ENCODE results near the gene CORT. TPM values are rescaled to one million over a fixed set of nuclear protein-coding genes. Genes with fewer than 3 reads are reported as not detected.

CORT gene
- total and polyA plus RNA-seq, 2 donors (not counting 1 experiment from before 2014, with no cell fraction given) = 0.52 TPM; not detected in 1

DNA sequence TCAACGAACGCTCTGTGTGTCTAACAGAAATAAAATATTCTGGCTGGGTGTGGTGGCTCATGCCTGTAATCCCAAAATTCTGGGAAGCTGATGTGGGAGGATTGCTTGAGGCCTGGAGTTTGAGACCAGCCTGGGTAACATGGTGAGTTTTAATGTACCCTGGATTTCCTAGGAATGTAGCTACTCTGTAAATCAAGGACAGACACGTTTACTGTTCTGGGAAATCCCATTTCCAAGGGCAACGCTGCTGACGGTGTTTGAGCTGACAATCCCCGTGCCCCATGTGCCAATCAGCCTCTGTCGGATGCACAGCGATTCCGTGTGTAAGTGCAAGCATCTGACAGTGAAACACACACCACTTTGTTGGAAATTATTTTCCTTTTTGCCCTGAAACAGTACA lies 8.0 kb downstream of the CORT start:
- TF ChIP-seq EZH2 (IDR thresholded peaks at IDR 0.05; ENCODE audit: borderline replicate concordance, insufficient read depth, low read depth, low read length, poor library complexity, severe bottlenecking) = no peak
- TF ChIP-seq, protein P1, sequence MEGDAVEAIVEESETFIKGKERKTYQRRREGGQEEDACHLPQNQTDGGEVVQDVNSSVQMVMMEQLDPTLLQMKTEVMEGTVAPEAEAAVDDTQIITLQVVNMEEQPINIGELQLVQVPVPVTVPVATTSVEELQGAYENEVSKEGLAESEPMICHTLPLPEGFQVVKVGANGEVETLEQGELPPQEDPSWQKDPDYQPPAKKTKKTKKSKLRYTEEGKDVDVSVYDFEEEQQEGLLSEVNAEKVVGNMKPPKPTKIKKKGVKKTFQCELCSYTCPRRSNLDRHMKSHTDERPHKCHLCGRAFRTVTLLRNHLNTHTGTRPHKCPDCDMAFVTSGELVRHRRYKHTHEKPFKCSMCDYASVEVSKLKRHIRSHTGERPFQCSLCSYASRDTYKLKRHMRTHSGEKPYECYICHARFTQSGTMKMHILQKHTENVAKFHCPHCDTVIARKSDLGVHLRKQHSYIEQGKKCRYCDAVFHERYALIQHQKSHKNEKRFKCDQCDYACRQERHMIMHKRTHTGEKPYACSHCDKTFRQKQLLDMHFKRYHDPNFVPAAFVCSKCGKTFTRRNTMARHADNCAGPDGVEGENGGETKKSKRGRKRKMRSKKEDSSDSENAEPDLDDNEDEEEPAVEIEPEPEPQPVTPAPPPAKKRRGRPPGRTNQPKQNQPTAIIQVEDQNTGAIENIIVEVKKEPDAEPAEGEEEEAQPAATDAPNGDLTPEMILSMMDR (IDR thresholded peaks at IDR 0.05) = no peak
- Histone ChIP-seq H2AFZ (ENCODE audit: insufficient read depth, low read depth, low read length, poor library complexity, severe bottlenecking) (no peak overlapping the region), H3K4me3 (ENCODE audit: control extremely low read depth in 1 of 5, extremely low read depth in 1 of 5, insufficient read depth in 1 of 5, low read depth in 2 of 5, low read length in 4 of 5) (no peak overlapping the region), H3K4me2 (replicated peaks; ENCODE audit: low read depth, low read length, poor library complexity, severe bottlenecking) (no peak overlapping the region), H3K9me3 (ENCODE audit: control extremely low read depth in 1 of 3, control insufficient read depth in 2 of 3, insufficient read depth in 1 of 3, low read length in 2 of 3) (peaks cover 0 to 8% (median 0%) of the 10 kb centered on the region in 3 donors), H3K9ac (ENCODE audit: low read length) (no peak overlapping the region), H3K4me1 (ENCODE audit: control insufficient read depth in 2 of 2, insufficient read depth in 2 of 2, low read length in 2 of 2) (peaks cover 0 to 3% of the 10 kb centered on the region in 2 donors), H3K27me3 (replicated peaks in 1 of 4; ENCODE audit: control extremely low read depth in 1 of 4, control insufficient read depth in 3 of 4, insufficient read depth in 4 of 4, low read length in 3 of 4) (no peaks in the 10 kb centered on the region), H3K36me3 (replicated peaks in 1 of 2; ENCODE audit: control extremely low read depth in 1 of 2, control insufficient read depth in 1 of 2, extremely low read depth in 1 of 2, insufficient read depth in 2 of 2, low read length in 1 of 2) (peaks cover 3 to 18% of the 10 kb centered on the region in 2 experiments), H3K27ac (ENCODE audit: low read length in 2 of 2) (no peak overlapping the region), H3K79me2 (ENCODE audit: control insufficient read depth, insufficient read depth, low read length) (no peaks in the 10 kb centered on the region), H4K20me1 (ENCODE audit: control insufficient read depth, insufficient read depth, low read length, poor library complexity, severe bottlenecking) (no peaks in the 10 kb centered on the region)
- ATAC-seq (ENCODE audit: low read depth) = no peak
- H3K27ac Mint-ChIP-seq = no peak overlapping the region
- no peaks in the 10 kb centered on the region for H3K27me3 Mint-ChIP-seq
- no peak overlapping the region for H3K4me3 Mint-ChIP-seq
- no peak for DNase-seq
- CTCF ChIA-PET = interaction anchor here (1.6 kb wide), 1 partner anchor 29 kb away, joined by 4 read pairs; no protein-coding TSS in a partner anchor
- peaks cover 3% of the 10 kb centered on the region for H3K4me1 Mint-ChIP-seq
- no peaks in the 10 kb centered on the region for H3K9me3 Mint-ChIP-seq (ENCODE audit: insufficient read depth)
- 95% methylated on average over 8 of the region's 9 CpGs for WGBS (ENCODE audit: insufficient coverage)
- POLR2A ChIA-PET = no interaction called here
- intact Hi-C loops (cut with micrococcal nuclease) = no loop called here

- TF ChIP-seq, protein P1 (IDR thresholded peaks at IDR 0.05) = no peak
- TF ChIP-seq EZH2 (IDR thresholded peaks at IDR 0.05; ENCODE audit: borderline replicate concordance, insufficient read depth, low read depth, low read length, poor library complexity, severe bottlenecking) = no peak
- H3K79me2 ChIP-seq (ENCODE audit: control insufficient read depth, insufficient read depth, low read length) = no peaks in the 10 kb centered on the region
- H3K9ac ChIP-seq (ENCODE audit: low read length) = no peak overlapping the region
- H3K27ac Mint-ChIP-seq = no peak overlapping the region
- ChIA-PET CTCF (no interaction called here), POLR2A (no interaction called here)
- ATAC-seq (ENCODE audit: low read depth) (no peak), DNase-seq (no peak)
- H3K4me2 ChIP-seq (replicated peaks; ENCODE audit: low read depth, low read length, poor library complexity, severe bottlenecking) = no peak overlapping the region
- H3K27ac ChIP-seq (ENCODE audit: low read length in 2 of 2) = no peak overlapping the region
- no peaks in the 10 kb centered on the region for H4K20me1 ChIP-seq (ENCODE audit: control insufficient read depth, insufficient read depth, low read length, poor library complexity, severe bottlenecking)
- 88% methylated on average over 1 of the region's 3 CpGs for WGBS (ENCODE audit: insufficient coverage)
- peaks cover 3 to 24% of the 10 kb centered on the region in 2 experiments for H3K36me3 ChIP-seq (replicated peaks in 1 of 2; ENCODE audit: control extremely low read depth in 1 of 2, control insufficient read depth in 1 of 2, extremely low read depth in 1 of 2, insufficient read depth in 2 of 2, low read length in 1 of 2)
- H3K4me3 Mint-ChIP-seq = no peak overlapping the region
- peaks cover 3% of the 10 kb centered on the region for H3K4me1 Mint-ChIP-seq
- peaks cover 0 to 7% (median 0%) of the 10 kb centered on the region in 3 donors for H3K9me3 ChIP-seq (ENCODE audit: control extremely low read depth in 1 of 3, control insufficient read depth in 2 of 3, insufficient read depth in 1 of 3, low read length in 2 of 3)
- no peaks in the 10 kb centered on the region for H3K9me3 Mint-ChIP-seq (ENCODE audit: insufficient read depth)
- H3K4me1 ChIP-seq (ENCODE audit: control insufficient read depth in 2 of 2, insufficient read depth in 2 of 2, low read length in 2 of 2) = peaks cover 0 to 3% of the 10 kb centered on the region in 2 donors
- no peaks in the 10 kb centered on the region for H3K27me3 Mint-ChIP-seq
- intact Hi-C loops (cut with micrococcal nuclease) = no loop called here
- no peak overlapping the region for H3K4me3 ChIP-seq (ENCODE audit: control extremely low read depth in 1 of 5, extremely low read depth in 1 of 5, insufficient read depth in 1 of 5, low read depth in 2 of 5, low read length in 4 of 5)
- H3K27me3 ChIP-seq (replicated peaks in 1 of 4; ENCODE audit: control extremely low read depth in 1 of 4, control insufficient read depth in 3 of 4, insufficient read depth in 4 of 4, low read length in 3 of 4) = no peaks in the 10 kb centered on the region
- no peak overlapping the region for H2AFZ ChIP-seq (ENCODE audit: insufficient read depth, low read depth, low read length, poor library complexity, severe bottlenecking)
Measured at GRCh38 chr1:10459184-10459583, 9.4 kb downstream of the CORT start.

Data from B cell (primary cell).